Measurements from ENCODE around the gene EPHB2. TPM values are rescaled to one million over a fixed set of nuclear protein-coding genes. Genes with fewer than 3 reads are reported as not detected.

Gene EPHB2
- total RNA-seq, 2 donors from 2014 or later: 34.0 to 50.7 TPM

- no peak overlapping the region for H3K27ac Mint-ChIP-seq
- no peak overlapping the region for H3K27ac ChIP-seq (ENCODE audit: low read depth, low read length)
- no peak overlapping the region for H3K4me3 ChIP-seq (ENCODE audit: low read length)
- H3K36me3 Mint-ChIP-seq (ENCODE audit: low read depth): no peaks in the 10 kb centered on the region
- no peaks in the 10 kb centered on the region for H3K36me3 ChIP-seq (ENCODE audit: control insufficient read depth, insufficient read depth, low read length)
- peaks cover 29% of the 10 kb centered on the region for H3K27me3 ChIP-seq (ENCODE audit: control insufficient read depth, insufficient read depth, low read length, poor library complexity, severe bottlenecking)
- DNase-seq: no peak
- 86 to 90% methylated on average over 2 to 5 of the region's 5 CpGs for WGBS, 2 experiments (ENCODE audit: insufficient coverage in 1 of 2, insufficient read length in 1 of 2)
- H3K4me1 ChIP-seq (ENCODE audit: control insufficient read depth, insufficient read depth, low read length): no peaks in the 10 kb centered on the region
- H3K4me1 Mint-ChIP-seq: no peaks in the 10 kb centered on the region
- no peaks in the 10 kb centered on the region for H3K9me3 ChIP-seq (ENCODE audit: control insufficient read depth, low read length)
- TF ChIP-seq, protein P1, sequence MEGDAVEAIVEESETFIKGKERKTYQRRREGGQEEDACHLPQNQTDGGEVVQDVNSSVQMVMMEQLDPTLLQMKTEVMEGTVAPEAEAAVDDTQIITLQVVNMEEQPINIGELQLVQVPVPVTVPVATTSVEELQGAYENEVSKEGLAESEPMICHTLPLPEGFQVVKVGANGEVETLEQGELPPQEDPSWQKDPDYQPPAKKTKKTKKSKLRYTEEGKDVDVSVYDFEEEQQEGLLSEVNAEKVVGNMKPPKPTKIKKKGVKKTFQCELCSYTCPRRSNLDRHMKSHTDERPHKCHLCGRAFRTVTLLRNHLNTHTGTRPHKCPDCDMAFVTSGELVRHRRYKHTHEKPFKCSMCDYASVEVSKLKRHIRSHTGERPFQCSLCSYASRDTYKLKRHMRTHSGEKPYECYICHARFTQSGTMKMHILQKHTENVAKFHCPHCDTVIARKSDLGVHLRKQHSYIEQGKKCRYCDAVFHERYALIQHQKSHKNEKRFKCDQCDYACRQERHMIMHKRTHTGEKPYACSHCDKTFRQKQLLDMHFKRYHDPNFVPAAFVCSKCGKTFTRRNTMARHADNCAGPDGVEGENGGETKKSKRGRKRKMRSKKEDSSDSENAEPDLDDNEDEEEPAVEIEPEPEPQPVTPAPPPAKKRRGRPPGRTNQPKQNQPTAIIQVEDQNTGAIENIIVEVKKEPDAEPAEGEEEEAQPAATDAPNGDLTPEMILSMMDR (conservative IDR thresholded peaks at IDR 0.05): no peak
- no peaks in the 10 kb centered on the region for H3K9me3 Mint-ChIP-seq
- no peak overlapping the region for H3K9ac ChIP-seq (ENCODE audit: extremely low read depth, low read length, poor library complexity, severe bottlenecking)
- no peak overlapping the region for H3K4me3 Mint-ChIP-seq
- peaks cover 18% of the 10 kb centered on the region for H3K27me3 Mint-ChIP-seq (ENCODE audit: insufficient read depth)
Measured at GRCh38 chr1:22949822-22950331, 239.2 kb downstream of the EPHB2 start.

- Mint-ChIP-seq H3K4me1 (no peaks in the 10 kb centered on the region), H3K9me3 (no peaks in the 10 kb centered on the region), H3K27me3 (ENCODE audit: insufficient read depth) (peaks cover 18% of the 10 kb centered on the region), H3K36me3 (ENCODE audit: low read depth) (no peaks in the 10 kb centered on the region), H3K27ac (no peak overlapping the region), H3K4me3 (no peak overlapping the region)
- no peaks in the 10 kb centered on the region for H3K36me3 ChIP-seq (ENCODE audit: control insufficient read depth, insufficient read depth, low read length)
- H3K9me3 ChIP-seq (ENCODE audit: control insufficient read depth, low read length): no peaks in the 10 kb centered on the region
- no peaks in the 10 kb centered on the region for H3K4me1 ChIP-seq (ENCODE audit: control insufficient read depth, insufficient read depth, low read length)
- H3K27ac ChIP-seq (ENCODE audit: low read depth, low read length): no peak overlapping the region
- no peak overlapping the region for H3K9ac ChIP-seq (ENCODE audit: extremely low read depth, low read length, poor library complexity, severe bottlenecking)
- H3K27me3 ChIP-seq (ENCODE audit: control insufficient read depth, insufficient read depth, low read length, poor library complexity, severe bottlenecking): peaks cover 36% of the 10 kb centered on the region
- TF ChIP-seq, protein P1 (conservative IDR thresholded peaks at IDR 0.05): no peak
- WGBS, 2 experiments (ENCODE audit: insufficient coverage in 1 of 2, insufficient read length in 1 of 2): 93 to 100% methylated on average over 3 of the region's 3 CpGs
- H3K4me3 ChIP-seq (ENCODE audit: low read length): no peak overlapping the region
- DNase-seq: no peak
Measured at GRCh38 chr1:22951796-22952195, 241.2 kb downstream of the EPHB2 start.

- H3K9me3 ChIP-seq (ENCODE audit: control insufficient read depth, low read length): no peaks in the 10 kb centered on the region
- DNase-seq: no peak
- Mint-ChIP-seq H3K27ac (no peak overlapping the region), H3K9me3 (no peaks in the 10 kb centered on the region), H3K4me1 (no peaks in the 10 kb centered on the region), H3K4me3 (no peak overlapping the region), H3K27me3 (ENCODE audit: insufficient read depth) (peaks cover 18% of the 10 kb centered on the region), H3K36me3 (ENCODE audit: low read depth) (no peaks in the 10 kb centered on the region)
- WGBS, 2 experiments (ENCODE audit: insufficient coverage in 1 of 2, insufficient read length in 1 of 2): 86 to 95% methylated on average over 2 to 5 of the region's 5 CpGs
- H3K36me3 ChIP-seq (ENCODE audit: control insufficient read depth, insufficient read depth, low read length): no peaks in the 10 kb centered on the region
- TF ChIP-seq, protein P1 (conservative IDR thresholded peaks at IDR 0.05): no peak
- H3K27ac ChIP-seq (ENCODE audit: low read depth, low read length): no peak overlapping the region
- no peak overlapping the region for H3K4me3 ChIP-seq (ENCODE audit: low read length)
- no peak overlapping the region for H3K9ac ChIP-seq (ENCODE audit: extremely low read depth, low read length, poor library complexity, severe bottlenecking)
- H3K27me3 ChIP-seq (ENCODE audit: control insufficient read depth, insufficient read depth, low read length, poor library complexity, severe bottlenecking): peaks cover 36% of the 10 kb centered on the region
- no peaks in the 10 kb centered on the region for H3K4me1 ChIP-seq (ENCODE audit: control insufficient read depth, insufficient read depth, low read length)
Measured at GRCh38 chr1:22952694-22953056, 242.0 kb downstream of the EPHB2 start.
